NCI-H524 treated with DMSO at 0.1 percent for 48 hours (cell line): ENCODE data around the gene TCF4.

ENCODE experiments used
- DNase-seq: peaks from one replicate; lab custom pipeline; 2025; lab: John Stamatoyannopoulos, UW

TCF4 gene

DNA sequence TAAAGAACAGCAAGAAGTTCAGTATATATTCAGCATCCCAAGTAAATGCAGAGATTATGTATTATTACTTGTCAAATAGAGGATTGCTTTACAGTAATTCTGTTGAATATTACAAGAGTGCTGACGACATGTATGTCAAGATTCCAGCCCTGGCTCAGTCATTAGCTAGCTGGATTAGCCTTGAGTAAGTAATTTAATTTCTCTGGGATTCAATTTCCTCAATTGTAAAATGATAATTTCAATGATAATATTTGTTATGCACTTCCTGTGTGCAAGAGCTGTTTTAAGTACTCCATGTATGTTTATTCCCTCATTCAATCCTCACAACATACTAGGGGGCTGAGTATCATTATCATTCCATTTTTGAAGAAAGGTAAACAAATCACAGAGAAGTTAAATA is 44.0 kb downstream of the TCF4 start:
- no peak for DNase-seq

GRCh38 chr18:55543130-55543704 is 44.8 kb downstream of the TCF4 start:
- no peak for DNase-seq

DNA sequence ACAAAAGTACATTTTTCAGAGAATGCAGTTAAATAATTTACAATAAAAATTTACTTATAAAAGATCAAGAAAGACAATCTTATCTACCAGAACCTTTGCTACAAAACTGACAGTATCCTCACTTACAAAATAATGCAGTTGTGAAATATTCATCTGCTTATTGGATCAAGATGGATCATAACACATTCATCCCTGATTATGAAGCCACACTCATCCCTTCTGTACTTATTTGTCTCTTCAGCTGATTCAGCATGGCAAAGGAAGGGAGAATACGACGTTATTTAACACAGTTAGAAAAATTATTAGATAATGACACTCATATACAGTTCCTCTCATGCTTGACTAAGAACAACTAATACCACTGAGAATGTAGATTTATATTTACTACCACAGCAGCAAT is 46.4 kb downstream of the TCF4 start:
- no peak for DNase-seq

GRCh38 chr18:55539240-55539639 is 48.8 kb downstream of the TCF4 start:
- no peak for DNase-seq

DNA sequence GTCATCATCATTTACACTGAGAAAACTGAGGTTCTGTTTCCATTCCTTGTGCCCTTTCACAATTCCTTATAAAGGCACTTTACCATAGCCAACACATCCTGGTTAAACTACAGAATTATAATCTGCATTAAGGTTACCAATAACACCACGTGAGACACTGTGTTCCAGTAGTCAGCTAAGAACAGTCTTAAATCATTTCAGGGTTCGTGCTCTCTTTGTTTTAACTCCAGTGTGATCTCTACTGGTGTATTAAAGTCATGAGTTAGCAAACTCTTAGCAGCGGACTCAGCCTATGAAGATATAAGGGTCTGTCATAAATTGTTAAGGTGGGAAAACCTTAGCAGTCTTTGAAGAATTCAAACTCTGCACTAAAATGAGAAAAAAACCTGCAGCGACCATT is 53.0 kb downstream of the TCF4 start:
- no peak for DNase-seq

- no peak for DNase-seq
These were observed 53.4 kb downstream of the TCF4 start for GRCh38 chr18:55534547-55534946.

DNA sequence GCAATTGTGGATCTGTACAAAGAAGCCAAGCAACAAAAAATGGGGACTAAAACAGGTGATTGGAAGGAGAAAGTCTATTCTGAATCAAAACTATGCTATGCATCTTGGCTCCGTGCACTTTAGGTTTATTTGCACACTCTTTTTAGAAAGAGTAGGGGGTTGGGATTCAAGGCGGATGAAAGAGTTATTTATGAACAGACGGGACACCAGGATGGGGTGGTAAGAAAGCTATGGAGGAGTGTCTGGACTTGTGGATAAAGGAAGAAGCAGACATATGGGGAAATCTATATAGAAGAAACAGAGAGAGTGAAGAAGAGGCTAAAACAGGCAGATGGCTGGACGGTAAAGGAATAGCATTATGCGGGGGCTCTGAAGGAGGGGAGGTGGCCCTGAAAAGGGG is 57.8 kb downstream of the TCF4 start:
- DNase-seq, result peak; percentile 39

- no peak for DNase-seq
These were observed 58.4 kb downstream of the TCF4 start for GRCh38 chr18:55529581-55529980.

DNA sequence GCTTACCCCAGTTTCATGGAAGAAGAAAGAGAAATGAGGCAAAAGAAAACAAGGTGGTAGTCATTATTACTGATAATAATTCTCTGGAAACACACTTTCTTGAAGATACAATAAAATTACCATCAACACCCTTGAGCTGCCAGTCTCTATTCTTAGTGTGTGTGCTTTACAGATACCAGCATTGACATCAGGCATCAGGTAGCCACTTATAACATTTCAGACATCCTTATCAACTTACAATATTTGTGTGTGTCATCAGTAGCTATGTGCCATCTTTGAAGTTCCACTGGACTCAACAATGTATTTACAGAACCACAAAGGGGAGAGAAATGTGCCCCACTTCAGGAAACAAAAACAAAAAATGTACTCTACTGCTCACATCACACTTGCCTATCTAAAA is 62.1 kb downstream of the TCF4 start:
- no peak for DNase-seq

DNA sequence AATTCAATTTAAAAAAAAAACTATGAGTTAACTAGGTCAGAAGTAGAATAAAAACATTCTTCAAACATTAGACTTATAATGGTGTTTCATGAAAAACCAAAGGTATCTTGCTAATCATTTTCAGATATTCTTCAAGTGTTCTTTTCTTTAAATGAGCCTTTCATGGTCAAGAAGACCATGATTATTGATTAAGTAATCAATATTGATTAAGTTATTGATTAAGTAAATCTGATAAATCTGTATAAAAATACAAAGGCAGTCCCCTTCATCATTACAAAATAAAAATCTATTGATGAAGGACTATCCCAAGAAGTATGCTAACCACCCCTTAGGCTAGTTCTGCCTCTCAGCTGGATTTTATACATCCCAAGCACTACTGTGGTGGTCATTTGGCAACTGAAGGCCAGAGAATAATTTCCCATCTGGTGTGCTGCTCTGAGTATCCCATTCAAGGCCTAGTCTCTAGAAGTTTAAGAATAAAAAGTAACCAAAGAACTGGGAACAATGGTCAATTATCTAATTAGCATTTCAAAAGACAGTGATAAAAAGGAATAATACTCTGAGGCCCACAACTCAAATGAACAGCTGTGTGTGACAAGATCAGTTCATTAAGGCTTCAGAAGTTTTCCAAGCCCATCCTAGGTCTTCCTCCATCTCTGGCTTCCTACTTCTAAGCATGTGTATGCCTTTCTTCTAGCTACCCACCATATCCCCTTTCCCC is 63.5 kb downstream of the TCF4 start:
- DNase-seq, result no peak

- no peak for DNase-seq
These were observed 65.0 kb downstream of the TCF4 start for GRCh38 chr18:55523001-55523400.

- no peak for DNase-seq
These were observed 66.0 kb downstream of the TCF4 start for GRCh38 chr18:55522011-55522410.

DNA sequence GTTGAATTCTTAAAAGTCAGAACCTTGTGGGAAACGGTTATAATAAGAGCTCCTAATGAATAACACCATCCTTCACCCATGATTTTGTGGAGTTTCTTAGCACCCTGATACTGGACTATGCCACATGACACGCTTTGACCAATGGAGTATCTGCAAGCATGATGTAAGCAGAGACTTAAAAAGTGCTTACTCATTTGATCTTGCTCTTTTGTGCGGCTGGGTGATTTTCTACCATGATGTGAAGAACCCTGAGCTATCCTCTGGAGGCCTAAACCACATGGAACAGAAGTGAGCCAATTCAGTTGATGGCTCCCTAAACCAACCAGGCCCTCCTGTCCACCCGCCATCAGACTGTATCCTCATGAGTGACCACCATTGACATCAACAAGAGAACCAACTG is 70.9 kb downstream of the TCF4 start:
- no peak for DNase-seq

GRCh38 chr18:55515941-55516710 is 71.9 kb downstream of the TCF4 start:
- no peak for DNase-seq

DNA sequence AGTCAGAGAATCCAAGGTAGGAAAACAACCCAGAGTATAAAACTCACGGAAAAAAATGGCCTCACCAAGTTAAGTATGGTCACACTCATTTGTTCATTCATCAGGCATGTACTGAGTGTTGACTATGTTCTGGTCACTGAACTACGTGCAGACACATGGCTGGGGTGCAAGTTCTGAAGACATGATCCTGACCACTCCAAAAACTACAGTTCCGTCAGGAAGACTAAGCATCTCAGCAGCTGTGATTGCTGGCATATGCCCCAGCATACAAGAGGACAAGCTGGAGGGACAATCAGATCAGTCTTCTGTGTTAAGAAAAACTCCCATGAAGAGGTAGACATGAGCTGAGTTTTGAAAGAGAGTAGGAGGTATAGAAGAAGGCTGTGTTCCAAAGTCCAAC is 72.8 kb downstream of the TCF4 start:
- DNase-seq, result no peak

DNA sequence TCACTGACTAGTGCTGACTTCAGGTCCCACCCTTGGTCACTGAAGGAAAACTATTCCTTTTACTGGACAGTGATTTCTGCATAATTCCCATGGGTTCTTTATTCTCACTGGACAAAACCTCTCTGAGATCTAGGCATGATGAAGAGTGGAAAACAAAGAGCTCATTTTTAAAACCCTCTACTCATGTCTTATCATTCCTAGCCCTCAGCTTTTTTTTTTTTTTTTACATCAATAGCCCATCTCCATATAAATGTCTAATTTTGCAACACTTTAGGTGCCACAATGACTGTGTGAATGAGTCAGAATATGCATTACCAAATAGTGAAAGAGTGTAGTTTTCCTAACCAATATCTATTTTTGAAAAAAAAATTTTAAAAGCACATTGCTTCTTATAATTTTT is 74.8 kb downstream of the TCF4 start:
- DNase-seq, result no peak

DNA sequence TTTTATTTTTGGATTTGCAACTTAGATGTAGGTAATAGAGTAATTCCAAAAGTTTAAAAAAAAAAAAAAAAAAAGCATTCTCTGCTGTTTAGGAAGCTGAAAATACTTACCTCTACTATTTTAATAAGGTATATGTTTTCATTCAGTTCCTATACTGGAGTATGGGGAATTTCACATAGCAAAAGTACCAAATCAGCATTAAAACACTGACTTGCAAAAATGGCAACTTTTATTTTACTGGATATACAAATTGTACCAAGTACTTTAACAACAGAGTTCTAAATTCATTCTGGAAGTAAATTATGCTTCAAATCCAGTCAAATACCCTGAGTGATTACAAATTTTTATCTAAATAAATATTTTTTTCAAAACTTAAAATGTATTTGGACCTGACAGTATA is 76.7 kb downstream of the TCF4 start:
- DNase-seq, result no peak

DNA sequence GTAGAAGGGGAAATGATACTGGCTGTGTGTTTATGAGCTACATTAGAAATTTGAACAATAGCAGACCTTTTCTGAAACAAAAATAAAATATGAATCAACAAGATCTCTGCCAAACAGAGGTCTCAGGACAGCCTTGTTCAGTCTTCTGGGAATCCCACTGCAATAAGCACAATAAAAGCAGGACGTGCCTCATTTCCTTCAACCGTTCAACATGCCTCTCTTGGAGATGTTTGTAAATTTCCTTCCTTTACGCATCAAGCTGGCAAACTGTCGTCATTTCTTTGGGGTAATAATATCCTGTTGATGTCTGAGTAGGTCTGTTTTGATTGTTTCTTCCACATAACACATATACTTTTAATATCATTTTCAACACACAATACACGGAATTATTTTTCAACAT is 77.2 kb downstream of the TCF4 start:
- DNase-seq, result no peak

- DNase-seq, result no peak
These were observed 78.2 kb downstream of the TCF4 start for GRCh38 chr18:55509631-55510324.

DNA sequence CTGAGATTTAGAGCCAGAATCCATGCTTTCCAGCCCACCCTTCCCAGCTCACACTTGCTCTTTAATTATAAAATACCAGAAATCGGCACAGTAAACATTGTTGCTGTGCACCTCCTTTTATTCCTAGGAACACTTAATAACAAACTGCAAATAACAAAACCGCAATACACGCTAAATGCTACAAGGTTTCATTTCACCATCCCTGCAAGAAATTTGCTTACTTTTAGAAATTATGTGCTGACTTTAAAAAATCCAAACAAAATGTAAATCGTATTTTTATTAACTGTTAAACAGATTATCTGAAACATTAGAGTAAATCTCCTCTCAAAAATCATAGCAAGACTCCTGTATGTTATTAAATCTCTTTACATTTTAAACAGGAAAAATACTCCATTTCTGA is 79.3 kb downstream of the TCF4 start:
- no peak for DNase-seq

GRCh38 chr18:55506074-55506473 is 81.9 kb downstream of the TCF4 start:
- DNase-seq, result no peak

DNA sequence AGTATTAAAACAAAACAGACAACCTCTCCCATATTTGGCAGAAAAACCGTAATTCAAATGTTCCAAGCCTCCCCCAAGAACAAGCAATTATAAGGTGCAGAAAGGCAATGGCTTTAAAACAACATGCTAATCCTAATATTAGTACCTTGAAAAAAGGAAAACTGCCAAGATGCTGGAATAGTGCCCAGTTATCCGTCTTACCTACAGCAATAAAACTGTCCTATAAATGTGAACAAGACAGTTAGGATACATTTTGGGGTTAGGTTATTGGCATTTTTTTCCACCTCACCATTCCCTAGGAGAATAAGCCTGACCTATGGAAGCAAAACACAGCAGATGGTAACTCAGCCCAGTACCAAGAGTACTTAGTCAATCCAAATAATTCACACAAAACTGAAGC is 83.2 kb downstream of the TCF4 start:
- no peak for DNase-seq
